ENCODE measurements around the gene OTOS.

Gene OTOS

GRCh38 chr2:240107477-240107796 is 33.0 kb downstream of the OTOS start:
- no peak overlapping the region for H3K27ac ChIP-seq (ENCODE audit: low read depth, low read length)
- H3K27me3 ChIP-seq (ENCODE audit: control insufficient read depth, low read length), result 0 out of 2 replicates have a peak, but pooled peaks cover 3% of the 10 kb centered on the region
- no peak overlapping the region for H3K4me2 ChIP-seq (ENCODE audit: low read length)
- no peaks in the 10 kb centered on the region for H4K20me1 ChIP-seq (ENCODE audit: control insufficient read depth, insufficient read depth, low read depth, low read length)
- TF ChIP-seq CTCF (IDR thresholded peaks at IDR 0.05; ENCODE audit: low read depth, low read length, poor library complexity, severe bottlenecking) (no peak), EZH2phosphoT487 (IDR thresholded peaks at IDR 0.05; ENCODE audit: borderline replicate concordance, low read length) (no peak)
- H3K9me2 ChIP-seq (replicated peaks; ENCODE audit: control insufficient read depth, low read length), result no peaks in the 10 kb centered on the region
- no peaks in the 10 kb centered on the region for H3K4me1 ChIP-seq (ENCODE audit: control insufficient read depth, low read length)
- no peak overlapping the region for H3K4me3 ChIP-seq (ENCODE audit: low read length)
- H3K79me2 ChIP-seq (ENCODE audit: control insufficient read depth, low read length), result no peaks in the 10 kb centered on the region
- no peaks in the 10 kb centered on the region for H3K9me3 ChIP-seq (ENCODE audit: control insufficient read depth, insufficient read depth, low read length)
- H3F3A ChIP-seq (ENCODE audit: control insufficient read depth, insufficient read depth), result no peaks in the 10 kb centered on the region
- no peaks in the 10 kb centered on the region for H3K36me3 ChIP-seq (ENCODE audit: control insufficient read depth, low read length)

DNA sequence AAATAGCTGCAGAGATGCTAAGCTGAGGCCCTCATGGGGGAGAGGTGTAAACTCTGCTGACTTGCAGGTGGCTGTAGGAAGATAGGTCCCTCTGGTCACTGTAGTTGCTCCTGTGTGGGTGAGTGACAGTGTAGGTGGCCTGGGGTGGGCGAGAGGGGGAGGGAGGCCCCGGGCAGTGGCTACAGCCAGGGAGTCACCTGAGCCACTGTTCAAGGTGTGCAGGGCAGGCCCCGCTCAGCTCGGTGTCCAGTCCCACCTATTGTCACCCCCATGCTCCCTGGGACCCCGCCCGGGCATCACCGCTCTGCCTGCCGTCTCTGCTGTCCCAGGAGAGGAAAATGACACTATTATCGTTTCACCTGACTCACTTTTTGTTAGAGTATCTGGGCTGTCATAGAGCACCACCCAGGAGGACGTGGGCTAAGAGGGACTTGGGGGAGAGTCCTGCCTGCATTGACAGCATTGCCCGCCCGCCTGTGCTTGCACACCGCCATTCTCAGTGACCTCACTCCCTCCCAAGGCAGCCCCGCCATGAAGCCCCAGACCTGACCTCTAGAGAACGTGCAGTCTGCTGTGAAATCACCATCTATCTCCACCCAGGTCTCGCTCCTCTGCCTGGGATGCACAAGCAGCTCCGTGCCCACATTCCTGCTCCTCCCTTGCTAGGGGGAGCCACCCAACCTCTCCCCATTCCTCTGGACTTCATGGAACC is 33.5 kb downstream of the OTOS start:
- Histone ChIP-seq H3K4me2 (ENCODE audit: low read length) (no peak overlapping the region), H3K27me3 (ENCODE audit: control insufficient read depth, low read length) (0 out of 2 replicates have a peak, but pooled peaks cover 3% of the 10 kb centered on the region), H3K79me2 (ENCODE audit: control insufficient read depth, low read length) (no peaks in the 10 kb centered on the region), H3F3A (ENCODE audit: control insufficient read depth, insufficient read depth) (no peaks in the 10 kb centered on the region), H3K9me3 (ENCODE audit: control insufficient read depth, insufficient read depth, low read length) (no peaks in the 10 kb centered on the region), H4K20me1 (ENCODE audit: control insufficient read depth, insufficient read depth, low read depth, low read length) (no peaks in the 10 kb centered on the region), H3K27ac (ENCODE audit: low read depth, low read length) (no peak overlapping the region), H3K9me2 (replicated peaks; ENCODE audit: control insufficient read depth, low read length) (no peaks in the 10 kb centered on the region), H3K36me3 (ENCODE audit: control insufficient read depth, low read length) (no peaks in the 10 kb centered on the region), H3K4me1 (ENCODE audit: control insufficient read depth, low read length) (no peaks in the 10 kb centered on the region), H3K4me3 (ENCODE audit: low read length) (no peak overlapping the region)
- TF ChIP-seq EZH2phosphoT487 (IDR thresholded peaks at IDR 0.05; ENCODE audit: borderline replicate concordance, low read length) (no peak), CTCF (IDR thresholded peaks at IDR 0.05; ENCODE audit: low read depth, low read length, poor library complexity, severe bottlenecking) (no peak)

DNA sequence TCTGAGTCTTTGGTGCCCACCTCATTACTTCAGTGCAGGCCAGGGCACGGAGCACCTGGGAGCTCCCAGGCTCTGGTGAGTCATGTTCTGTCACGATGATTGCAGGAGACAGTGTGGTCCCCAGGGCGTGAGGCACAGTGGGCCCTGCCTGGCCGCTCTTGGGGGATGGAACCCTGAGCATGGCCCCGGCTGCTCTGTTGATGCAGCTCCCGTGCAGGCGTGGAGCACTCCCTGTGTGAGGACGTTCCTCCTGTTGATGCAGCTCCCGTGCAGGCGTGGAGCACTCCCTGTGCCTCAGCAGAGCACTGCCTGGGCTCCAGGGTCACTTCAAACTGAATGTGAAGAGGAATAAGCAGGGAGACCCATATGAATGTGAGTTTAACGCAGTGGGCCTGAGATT is 34.5 kb downstream of the OTOS start:
- Histone ChIP-seq H3K4me2 (ENCODE audit: low read length) (no peak overlapping the region), H3K9me2 (replicated peaks; ENCODE audit: control insufficient read depth, low read length) (no peaks in the 10 kb centered on the region), H3K4me3 (ENCODE audit: low read length) (no peak overlapping the region), H3K4me1 (ENCODE audit: control insufficient read depth, low read length) (no peaks in the 10 kb centered on the region), H3K79me2 (ENCODE audit: control insufficient read depth, low read length) (no peaks in the 10 kb centered on the region), H3K27ac (ENCODE audit: low read depth, low read length) (no peak overlapping the region), H3K9me3 (ENCODE audit: control insufficient read depth, insufficient read depth, low read length) (no peaks in the 10 kb centered on the region), H4K20me1 (ENCODE audit: control insufficient read depth, insufficient read depth, low read depth, low read length) (no peaks in the 10 kb centered on the region), H3K36me3 (ENCODE audit: control insufficient read depth, low read length) (no peaks in the 10 kb centered on the region), H3F3A (ENCODE audit: control insufficient read depth, insufficient read depth) (no peaks in the 10 kb centered on the region), H3K27me3 (ENCODE audit: control insufficient read depth, low read length) (peaks cover 7% of the 10 kb centered on the region; the same call in 1 of the 2 replicates)
- TF ChIP-seq EZH2phosphoT487 (IDR thresholded peaks at IDR 0.05; ENCODE audit: borderline replicate concordance, low read length), result no peak
- TF ChIP-seq CTCF (IDR thresholded peaks at IDR 0.05; ENCODE audit: low read depth, low read length, poor library complexity, severe bottlenecking), result no peak
